AG09309 (cell line): ENCODE measurements around the gene RIT1.
"Not testable (repeated sequence)": the region's sequence is repeated elsewhere in the genome, so short reads cannot be mapped to it uniquely, and the experiment has no call there.

Source experiments
- DNase-seq: peaks from one replicate; pipeline ENCODE4 v3.0.0-alpha.2; 2010; ENCODE audit warnings: low read depth
- H3K4me3 ChIP-seq: 2 replicates; pipeline ENCODE4 v1.5.1; 2011; ENCODE audit warnings: mild to moderate bottlenecking, low read depth, low read length, moderate library complexity; ENCODE audit not compliant: control insufficient read depth
- CTCF ChIP-seq: IDR thresholded peaks from 2 replicates; pipeline ENCODE4 v1.5.1; 2011; ENCODE audit warnings: mild to moderate bottlenecking, low read depth, low read length, inconsistent platforms; ENCODE audit not compliant: insufficient read depth, control insufficient read depth; ENCODE audit errors: missing control alignments

RIT1 gene

GRCh38 chr1:155934097-155934935, 23.2 kb upstream of the RIT1 start, which contains the start of gene KHDC4:
Gene KHDC4 (minus strand): TSS chr1:155934413. CDS start chr1:155934373, 40 bp downstream.
- H3K4me3 ChIP-seq, result peak within 1 kb of the TSS; percentile 89
- TF ChIP-seq CTCF, result no peak
- peak; percentile 93 for DNase-seq

GRCh38 chr1:155933591-155934096, 22.5 kb upstream of the RIT1 start:
- H3K4me3 ChIP-seq, result peak overlapping the region; percentile 89
- no peak for DNase-seq
- no peak for TF ChIP-seq CTCF

GRCh38 chr1:155932487-155932886, 21.3 kb upstream of the RIT1 start:
- DNase-seq, result no peak
- H3K4me3 ChIP-seq, result no peak overlapping the region

GRCh38 chr1:155932081-155932480, 20.9 kb upstream of the RIT1 start:
- no peak for TF ChIP-seq CTCF
- no peak for DNase-seq
- no peak overlapping the region for H3K4me3 ChIP-seq

More at GRCh38 chr1:155932487-155932886, 21.3 kb upstream of the RIT1 start:
- TF ChIP-seq CTCF, result no peak

GRCh38 chr1:155931332-155932038, 20.3 kb upstream of the RIT1 start:
- DNase-seq, result no peak
- no peak for TF ChIP-seq CTCF
- H3K4me3 ChIP-seq, result no peak overlapping the region; the same call in 1 of the 2 replicates

- not testable (repeated sequence) for DNase-seq, H3K4me3 ChIP-seq
Measured at GRCh38 chr1:155930725-155931124, 19.6 kb upstream of the RIT1 start.

- no peak overlapping the region for H3K4me3 ChIP-seq
- no peak for DNase-seq
- TF ChIP-seq CTCF, result no peak
Measured at GRCh38 chr1:155929057-155929456, 17.9 kb upstream of the RIT1 start.
